EH (cell line): Measurements from ENCODE around the gene ATG4A.

ENCODE experiments used
- DNase-seq: peaks from one replicate; pipeline ENCODE4 v3.0.0-alpha.2; 2015; ENCODE audit warnings: low read depth

ATG4A gene, protein sequence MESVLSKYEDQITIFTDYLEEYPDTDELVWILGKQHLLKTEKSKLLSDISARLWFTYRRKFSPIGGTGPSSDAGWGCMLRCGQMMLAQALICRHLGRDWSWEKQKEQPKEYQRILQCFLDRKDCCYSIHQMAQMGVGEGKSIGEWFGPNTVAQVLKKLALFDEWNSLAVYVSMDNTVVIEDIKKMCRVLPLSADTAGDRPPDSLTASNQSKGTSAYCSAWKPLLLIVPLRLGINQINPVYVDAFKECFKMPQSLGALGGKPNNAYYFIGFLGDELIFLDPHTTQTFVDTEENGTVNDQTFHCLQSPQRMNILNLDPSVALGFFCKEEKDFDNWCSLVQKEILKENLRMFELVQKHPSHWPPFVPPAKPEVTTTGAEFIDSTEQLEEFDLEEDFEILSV

DNA sequence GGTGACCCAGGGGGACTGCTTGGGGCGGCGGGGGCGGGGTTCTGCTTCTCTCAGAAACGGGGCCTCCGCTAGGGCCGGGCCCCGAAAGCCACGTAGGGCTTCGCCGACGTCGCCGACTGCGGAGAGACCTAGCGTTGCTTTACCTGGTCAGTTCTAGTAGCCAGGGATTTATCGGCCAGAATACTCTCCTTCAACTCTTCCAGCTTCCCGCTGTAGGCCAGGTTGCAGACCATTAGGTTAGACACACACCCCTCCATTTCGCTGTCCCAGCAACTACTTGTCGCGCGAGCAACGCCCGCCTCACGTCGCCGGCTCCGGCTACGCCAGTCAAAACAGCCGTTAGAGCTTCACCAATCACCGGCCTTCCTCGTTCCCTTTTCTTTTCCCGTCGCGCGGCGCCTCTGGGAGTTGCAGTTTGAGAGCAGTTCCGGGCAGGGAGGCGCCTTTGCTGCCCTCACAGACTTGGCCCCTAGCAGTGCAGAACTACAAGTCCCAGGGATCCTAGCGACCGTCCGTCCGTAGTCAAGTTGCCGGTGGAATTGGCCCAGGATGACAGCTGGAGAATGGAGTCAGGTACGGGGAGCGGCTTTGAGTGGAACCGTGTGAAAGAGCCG is at the start of gene ATG4A, which contains the start of gene PSMD10:
TSS of gene ATG4A (plus strand) at position 515 of the 614 bp plus-strand sequence. CDS start at position 564, 49 bp downstream.
TSS of gene PSMD10 (minus strand) at position 279 of the 614 bp plus-strand sequence. CDS start at position 257, 22 bp downstream.
- peak; percentile 96 for DNase-seq

GRCh38 chrX:108044554-108045256 is 46.9 kb upstream of the ATG4A start, which contains the start of gene VSIG1:
Gene VSIG1 (plus strand): TSS chrX:108045065. CDS start chrX:108045131, 66 bp downstream.
- no peak for DNase-seq

DNA sequence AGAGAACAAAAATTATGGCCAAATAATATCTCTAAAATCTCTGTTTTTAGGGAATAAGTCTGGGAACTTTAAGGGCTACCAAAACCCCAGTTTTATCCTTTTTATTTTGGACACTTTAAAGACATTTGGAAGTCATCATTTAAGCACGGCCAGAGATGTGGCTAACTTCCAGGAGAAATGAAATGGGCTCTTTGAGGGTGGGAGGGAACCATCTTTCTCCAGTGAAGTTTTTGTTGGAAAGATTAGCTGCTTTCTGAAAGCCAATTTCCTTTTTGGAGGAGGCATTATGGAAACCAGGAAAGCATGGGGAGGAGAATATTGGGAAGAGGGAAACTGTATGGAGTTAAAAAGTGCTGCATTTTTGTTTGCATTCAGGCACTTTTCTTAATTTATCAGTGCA is 41.9 kb upstream of the ATG4A start:
- no peak for DNase-seq

- no peak for DNase-seq
These were observed 38.4 kb upstream of the ATG4A start for GRCh38 chrX:108053218-108053617.

- DNase-seq = no peak
These were observed 36.0 kb upstream of the ATG4A start for GRCh38 chrX:108055546-108055945.

DNA sequence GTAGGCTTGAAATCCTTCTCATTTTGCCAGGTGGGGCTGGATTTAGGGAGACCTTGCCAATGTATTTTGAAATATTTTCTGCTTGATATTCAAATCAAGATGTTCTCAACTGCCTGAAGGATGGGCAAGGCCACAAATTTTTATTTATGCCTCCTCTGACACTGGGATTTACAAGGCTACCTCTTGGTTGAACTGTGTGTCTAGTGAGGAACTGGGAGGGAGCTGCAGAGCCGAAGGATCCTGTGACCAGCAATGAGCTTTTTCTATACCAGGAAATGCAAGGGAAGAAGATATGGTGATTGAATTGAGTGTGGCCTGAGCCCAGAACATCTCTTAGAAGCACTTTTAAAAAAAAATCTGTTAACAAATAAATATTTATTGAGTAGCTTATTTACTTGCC is 31.8 kb upstream of the ATG4A start:
- DNase-seq = no peak

DNA sequence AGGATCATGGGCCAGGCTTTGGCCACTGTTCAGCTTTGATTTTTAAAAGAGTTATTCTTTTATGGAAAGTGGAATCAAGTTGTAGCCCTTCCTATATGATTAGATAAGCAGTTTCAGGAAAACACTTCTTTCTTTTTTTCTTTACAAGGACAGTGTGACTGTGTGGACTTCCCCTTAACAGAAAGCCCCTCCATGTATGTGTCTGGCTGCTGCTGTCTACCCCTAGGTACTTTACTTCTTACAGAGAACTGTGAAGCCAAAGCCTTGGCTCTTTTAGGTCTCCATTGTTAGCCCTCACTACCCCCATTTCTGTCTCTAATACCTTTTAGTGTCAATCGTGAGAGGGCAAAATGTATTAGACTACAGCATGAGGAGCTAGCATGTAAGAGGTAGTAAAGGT is 27.6 kb upstream of the ATG4A start:
- DNase-seq = no peak

GRCh38 chrX:108064613-108065012 is 27.0 kb upstream of the ATG4A start:
- no peak for DNase-seq

DNA sequence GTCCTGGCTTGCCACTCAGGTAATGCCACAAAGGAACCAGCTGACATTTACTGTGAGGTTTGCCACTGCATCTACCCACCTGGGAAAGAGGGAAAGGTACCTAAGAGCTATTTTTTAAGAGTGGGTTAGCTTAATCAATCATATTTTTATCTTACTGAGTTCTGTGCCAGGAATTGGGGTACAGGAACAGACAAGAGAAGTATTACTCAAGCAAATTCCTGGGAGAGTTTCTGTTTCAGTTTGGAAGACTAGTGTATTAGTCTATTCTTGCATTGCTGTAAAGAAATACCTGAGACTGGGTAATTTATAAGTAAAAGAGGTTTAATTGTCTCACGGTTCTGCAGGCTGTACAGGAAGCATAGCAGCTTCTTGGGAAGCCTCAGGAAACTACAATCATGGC is 23.5 kb upstream of the ATG4A start:
- DNase-seq = no peak

- peak; percentile 43 for DNase-seq
These were observed 20.7 kb upstream of the ATG4A start for GRCh38 chrX:108070891-108071290.

- no peak for DNase-seq
These were observed 20.0 kb upstream of the ATG4A start for GRCh38 chrX:108071578-108071977.

DNA sequence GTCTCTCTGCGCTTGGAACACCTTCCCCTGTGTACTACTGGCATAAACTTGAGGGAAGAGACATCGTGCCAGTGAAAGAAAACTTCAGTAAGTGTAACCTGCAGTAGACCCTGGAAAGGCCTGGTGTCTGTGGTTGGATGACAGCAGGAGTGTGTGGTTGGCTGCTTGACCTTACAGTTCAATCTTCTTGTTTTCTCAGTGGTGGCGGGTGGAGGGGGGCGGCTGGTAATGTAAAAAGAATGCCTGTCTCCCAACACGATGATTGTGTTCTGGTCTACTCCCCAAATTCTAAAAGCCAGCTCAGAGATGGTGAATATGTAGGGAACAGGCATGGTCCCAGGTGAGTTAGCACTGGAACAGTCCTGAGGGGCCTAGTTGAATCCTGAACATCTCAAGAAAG is 18.8 kb upstream of the ATG4A start:
- peak; percentile 46 for DNase-seq

DNA sequence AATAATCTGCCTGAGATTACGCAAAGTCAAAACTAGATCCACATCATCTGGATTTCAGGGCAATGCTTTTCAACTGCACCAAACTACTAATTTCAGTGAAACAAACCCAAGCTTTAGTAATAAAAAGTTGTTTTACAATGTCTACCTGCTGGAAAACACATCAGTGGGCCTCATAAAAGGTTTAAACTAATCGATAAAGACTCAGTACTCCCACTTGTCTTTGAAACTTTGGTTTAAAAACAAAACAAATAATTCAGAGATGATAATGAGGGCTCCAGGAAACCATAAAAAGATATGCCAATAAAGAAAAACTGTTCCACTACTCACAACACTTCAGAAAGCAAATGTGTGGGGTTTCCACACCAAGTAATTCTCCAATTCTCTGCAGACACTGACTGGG is 10.5 kb upstream of the ATG4A start:
- no peak for DNase-seq

DNA sequence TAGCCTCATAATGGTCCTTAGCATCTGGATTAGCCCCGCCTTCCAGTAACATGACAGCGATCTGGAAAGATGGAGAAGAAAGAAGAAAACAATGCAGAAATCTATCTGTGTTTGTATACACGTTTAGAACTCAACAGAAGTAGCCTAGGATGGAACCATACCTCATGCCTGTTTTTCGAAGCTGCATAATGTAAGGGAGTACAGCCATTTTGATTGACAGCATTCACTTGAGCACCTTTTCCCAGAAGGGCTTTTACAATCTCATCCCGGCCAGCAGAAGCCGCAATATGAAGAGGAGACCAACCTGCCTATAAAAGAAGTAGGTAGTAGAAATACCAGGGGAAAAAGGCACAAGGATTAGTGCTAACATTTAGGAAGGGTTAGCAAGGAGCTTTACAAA is 3.8 kb upstream of the ATG4A start:
- no peak for DNase-seq

DNA sequence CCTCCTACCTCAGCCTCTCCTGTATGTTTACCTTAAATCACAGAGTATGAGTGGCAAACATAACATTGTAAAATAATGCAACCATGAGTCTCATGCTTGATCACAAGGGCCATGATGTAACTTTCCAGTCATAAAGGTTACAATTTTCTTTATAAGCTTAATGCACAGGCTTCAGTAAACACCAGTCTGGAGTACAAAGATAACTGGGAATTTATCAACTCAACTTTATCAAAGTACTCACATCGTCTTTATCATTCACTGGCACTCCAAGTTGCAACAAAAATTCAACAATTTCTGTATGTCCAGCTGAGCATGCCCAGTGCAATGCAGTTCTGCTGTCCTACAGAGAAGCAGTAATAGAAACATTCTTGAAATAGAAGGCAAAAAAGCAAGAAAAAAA is 3.1 kb upstream of the ATG4A start:
- no peak for DNase-seq

DNA sequence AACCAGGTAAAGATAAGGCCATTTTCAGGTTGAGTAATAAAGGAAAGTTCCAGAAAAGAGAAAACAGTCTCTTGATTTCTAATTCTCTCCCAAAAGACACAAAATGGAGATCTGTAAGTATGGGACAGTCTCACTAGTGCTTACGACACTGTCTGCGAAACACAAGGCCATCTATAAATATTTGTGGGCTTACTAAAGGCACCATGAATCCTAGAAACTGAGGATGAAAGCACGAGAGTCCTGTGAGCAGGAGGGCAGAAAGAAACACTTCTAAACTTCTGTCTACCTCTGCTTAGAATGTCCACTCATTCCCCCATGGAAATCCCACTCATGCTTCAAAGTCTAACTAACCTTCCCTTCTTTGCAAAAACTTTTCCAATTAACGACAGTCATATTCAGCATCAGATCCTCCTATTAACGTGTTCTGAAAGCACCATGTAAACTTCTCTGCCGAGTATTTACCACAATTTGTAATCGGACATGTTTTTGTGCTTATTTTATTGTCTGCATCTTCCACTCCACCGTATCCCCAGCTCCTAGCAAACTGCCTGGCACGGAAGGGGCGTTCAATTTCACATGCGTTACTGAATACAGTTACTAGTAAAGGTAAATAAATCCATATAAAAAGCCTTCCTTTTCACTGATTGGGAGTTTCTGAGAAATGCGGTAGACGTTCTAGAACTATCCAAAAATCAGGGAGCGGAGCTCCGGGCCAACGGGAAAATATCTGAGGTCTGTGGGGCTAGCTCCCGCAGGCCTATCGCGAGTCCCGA is 901 bp upstream of the ATG4A start:
- DNase-seq = peak; percentile 65

DNA sequence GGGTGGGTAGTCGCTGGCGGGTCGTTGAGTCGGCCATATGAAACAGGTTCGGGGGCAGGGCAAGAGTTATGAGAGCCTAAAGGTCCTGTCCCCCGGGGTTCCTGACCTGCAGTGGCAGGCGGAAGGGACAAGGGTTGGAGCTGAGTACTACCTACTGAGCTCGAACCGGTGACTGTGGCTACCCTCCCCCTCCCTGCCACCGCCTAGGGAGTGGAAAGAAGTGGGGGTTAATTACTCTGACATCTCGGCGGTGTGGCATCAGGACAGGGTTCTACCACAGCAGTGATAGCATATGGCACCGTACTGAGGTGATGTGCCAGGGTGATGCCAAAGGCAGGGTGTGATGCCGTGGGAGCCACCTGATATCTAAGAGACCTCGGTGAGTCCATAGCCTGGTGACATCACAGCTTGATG is 307 bp downstream of the ATG4A start:
- no peak for DNase-seq

DNA sequence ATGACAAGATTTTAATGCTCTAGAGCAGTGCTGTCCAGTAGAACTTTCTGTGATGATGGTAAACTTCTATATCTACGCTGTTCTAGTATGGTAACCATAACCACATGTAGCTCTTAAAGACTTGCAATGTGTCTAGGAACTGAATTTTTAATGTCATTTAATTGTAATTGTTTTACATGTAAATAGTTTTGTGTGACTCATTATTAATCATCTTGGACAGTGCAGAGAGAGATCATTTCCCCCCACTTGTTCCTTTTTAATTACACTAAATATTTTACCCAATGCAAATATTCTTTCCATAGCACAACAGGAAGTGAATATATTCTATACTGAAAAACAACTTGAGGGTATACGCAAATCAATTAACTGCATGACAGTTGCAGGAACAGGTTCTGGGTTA is 5.8 kb downstream of the ATG4A start:
- DNase-seq = peak; percentile 51

- no peak for DNase-seq
These were observed 13.9 kb downstream of the ATG4A start for GRCh38 chrX:108105473-108105872.

- no peak for DNase-seq
These were observed 23.0 kb downstream of the ATG4A start for GRCh38 chrX:108114541-108114940.

GRCh38 chrX:108117988-108118387 is 26.4 kb downstream of the ATG4A start:
- DNase-seq = no peak

GRCh38 chrX:108121291-108121690 is 29.7 kb downstream of the ATG4A start:
- DNase-seq = no peak
